Activated gamma-delta T cell treated with anti-CD3 and anti-CD28 coated beads, Interleukin-2, amount 50 U/mL, for 16 hours (primary cell): ENCODE results near the gene CNOT6.

Source experiments
- DNase-seq: peaks from one replicate; pipeline ENCODE4 v3.0.0-alpha.2; 2020; ENCODE audit warnings: low read depth

CNOT6 gene

DNA sequence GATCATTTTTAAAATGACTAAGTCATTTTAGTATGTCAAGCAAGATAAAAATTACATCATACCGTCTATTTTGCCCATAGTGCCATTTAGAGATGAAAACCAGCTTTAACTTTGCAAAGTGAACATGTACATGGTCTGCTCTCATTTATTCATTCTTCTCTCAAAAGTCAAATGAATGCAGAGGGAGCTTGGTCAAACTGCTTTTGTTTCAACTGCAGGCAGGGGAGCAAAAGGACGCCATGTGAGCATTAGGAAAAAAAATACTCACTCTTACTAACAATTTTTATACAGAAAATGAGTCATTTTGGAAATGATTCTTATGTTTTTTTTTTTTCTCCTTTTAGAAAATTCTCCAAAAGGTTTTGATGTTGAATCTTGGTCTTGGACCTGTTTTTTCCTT lies 81.4 kb downstream of the CNOT6 start:
- no peak for DNase-seq

DNA sequence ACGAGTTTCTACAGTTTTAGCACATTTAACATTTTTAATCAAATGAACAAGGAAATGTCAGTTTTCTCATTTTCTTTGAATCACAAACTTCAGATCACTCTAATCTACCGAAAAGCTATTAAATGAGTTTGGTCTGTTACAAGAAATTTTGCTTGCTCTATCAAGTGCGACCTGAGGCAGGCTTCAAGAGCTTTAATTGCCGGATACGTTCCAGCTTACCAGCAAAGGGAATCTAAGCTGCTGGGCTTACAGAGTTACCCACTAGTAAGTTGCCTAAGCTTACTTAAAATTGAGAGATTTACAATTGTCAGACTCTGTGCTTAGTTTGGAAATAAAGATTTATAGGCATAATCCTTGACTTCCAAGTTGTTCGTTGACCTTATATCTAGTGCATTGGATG lies 86.5 kb downstream of the CNOT6 start:
- no peak for DNase-seq

DNA sequence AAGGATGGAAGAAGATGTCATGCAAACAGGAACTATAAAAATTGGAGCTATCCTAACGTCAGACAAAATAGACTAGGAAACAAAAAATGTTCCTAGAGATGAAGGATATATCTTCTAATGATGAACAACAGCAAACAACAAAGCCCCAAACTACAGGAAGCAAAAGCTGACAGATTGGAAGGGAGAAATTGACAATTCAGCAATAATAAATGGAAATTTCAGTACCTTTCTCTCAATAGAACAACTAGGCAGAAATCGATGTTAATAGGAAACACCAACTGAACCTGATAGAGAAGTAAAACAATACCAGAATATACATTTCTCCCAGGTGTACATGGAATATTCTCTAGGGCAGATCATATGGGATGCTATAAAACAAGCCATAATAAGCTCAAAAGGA lies 89.6 kb downstream of the CNOT6 start:
- no peak for DNase-seq

DNA sequence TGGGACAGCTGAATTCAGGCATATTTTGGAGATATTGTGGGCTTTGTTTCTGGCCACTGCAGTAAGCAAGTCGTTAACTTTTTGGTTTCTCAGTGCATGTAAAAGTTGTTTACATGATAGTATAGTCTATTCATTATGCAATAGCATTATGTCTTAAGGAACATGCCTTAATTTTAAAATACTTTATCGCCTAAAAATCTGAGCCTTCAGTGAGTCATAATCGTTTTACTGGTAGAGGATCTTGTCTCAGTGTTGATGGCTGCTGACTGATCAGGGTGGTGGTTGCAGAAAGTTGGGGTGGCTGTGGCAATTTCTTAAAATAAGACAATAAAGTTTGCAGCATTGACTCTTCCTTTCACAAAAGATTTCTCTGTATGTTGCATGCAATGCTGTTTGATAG lies 92.0 kb downstream of the CNOT6 start:
- no peak for DNase-seq

DNA sequence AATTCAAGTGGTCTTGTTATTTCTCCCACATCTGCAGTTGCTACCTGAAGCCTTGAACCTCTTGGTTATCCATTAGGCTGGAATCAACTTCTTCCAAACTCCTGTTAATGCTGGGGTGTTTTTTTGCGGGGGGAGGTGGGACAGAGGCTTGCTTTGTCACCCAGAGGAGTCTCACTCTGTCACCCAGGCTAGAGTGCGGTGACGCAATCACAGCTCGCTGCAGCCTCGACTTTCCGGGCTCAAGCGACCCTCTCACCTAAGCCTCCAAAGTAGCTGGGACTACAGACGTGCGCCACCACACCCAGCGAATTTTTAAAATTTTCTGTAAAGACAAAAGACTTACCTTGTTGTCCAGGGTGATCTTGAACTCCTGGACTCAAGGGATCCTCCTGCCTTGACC lies 92.7 kb downstream of the CNOT6 start:
- no peak for DNase-seq

DNA sequence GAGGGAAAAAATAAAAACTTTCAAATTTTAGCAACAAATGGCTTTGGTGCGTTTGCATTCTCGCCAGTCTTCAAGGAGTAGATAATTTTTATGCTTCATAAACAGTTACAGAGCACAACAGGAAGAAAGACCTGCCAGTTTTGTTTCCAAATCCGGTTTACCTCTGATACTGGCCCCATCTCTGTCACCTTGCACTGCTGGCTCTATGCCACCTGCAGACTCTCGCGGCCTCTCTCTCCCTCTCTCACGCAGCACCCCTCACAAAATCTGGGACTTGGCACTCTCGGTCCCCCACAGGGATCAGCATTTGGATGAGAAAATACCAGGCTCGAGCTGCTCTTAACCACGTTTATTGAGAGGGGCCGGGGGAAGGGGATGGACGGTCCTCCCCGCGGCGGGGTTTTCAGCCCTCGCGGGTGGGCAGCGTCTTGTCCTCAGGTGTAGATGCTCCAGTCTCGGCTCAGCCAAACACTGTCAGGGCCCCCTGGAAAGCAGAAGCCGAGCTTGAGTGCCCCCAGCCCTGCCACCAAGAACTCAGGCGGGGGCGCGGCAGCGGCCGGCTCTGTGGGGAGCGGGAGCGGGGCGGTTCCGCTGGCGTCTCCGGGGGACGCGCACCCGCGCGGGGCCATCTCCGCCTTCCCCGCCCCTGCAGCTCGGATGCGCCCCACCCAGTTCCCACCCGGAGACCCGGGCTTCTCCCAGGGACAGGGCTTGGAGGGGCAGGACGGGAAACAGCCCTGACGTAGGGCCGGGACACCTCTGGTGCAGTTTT lies 95.8 kb downstream of the CNOT6 start:
- DNase-seq, result no peak

DNA sequence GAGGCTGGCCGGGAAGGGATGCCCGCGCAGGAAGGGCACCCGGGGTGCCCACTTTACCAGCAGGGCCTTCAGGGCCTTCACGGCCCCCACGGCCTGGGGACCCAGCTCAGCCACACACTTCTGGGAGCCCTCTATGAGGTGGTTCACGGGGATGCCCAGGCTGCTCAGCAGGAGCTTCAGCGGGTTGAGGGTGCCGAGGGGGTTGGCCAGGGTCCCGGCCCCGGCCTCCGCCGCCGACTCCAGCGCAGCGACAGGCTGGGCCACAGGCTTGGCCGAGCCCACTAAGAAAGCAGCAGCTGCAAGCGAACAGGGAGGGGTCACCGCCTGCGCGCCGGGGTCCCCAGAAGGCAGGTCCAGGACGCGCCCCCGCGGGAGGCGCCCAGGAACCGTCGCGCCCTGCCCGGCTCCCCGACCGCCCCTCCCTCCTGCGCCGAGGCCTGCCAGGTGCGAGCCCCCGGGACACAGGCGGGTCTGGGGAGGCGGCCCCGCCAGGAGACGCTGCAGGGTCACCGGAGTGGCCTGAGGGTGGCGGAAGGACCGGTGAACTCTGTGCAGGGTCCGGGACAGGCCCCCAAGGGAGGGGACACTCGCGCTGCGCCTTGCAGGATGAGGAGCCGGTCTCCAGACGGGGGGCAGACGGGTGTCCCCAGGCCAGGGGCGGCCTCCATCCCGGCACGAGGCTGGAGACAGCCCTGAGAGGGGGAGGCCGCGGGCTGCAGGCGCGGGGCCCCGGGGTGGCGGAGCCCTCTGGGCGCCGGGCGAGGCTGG lies 96.5 kb downstream of the CNOT6 start:
- no peak for DNase-seq

DNA sequence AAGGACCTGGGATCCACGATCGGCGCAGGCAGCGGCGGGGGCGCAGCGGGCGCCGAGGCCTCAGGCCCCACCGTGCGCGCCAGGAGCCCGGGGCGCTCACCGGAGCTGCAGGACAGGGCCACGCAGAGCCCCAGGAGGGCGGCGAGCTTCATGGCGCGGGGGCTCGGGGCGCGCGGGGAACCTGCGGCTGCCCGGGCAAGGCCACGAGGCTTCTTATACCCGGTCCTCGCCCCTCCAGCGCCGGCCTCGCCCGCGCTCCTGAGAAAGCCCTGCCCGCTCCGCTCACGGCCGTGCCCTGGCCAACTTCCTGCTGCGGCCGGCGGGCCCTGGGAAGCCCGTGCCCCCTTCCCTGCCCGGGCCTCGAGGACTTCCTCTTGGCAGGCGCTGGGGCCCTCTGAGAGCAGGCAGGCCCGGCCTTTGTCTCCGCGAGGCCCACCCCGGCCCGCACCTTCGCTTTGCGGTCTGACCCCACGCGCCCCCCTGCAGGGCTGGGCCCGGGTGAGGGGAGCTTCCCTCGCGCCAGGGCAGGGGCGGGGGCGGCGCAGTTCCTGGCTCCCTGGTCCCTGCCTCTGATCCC lies 97.2 kb downstream of the CNOT6 start, which contains the start of gene SCGB3A1:
Gene SCGB3A1 (minus strand): TSS at position 189 of the 577 bp plus-strand sequence. CDS start 37 bp downstream, at position 152.
- DNase-seq, result no peak

DNA sequence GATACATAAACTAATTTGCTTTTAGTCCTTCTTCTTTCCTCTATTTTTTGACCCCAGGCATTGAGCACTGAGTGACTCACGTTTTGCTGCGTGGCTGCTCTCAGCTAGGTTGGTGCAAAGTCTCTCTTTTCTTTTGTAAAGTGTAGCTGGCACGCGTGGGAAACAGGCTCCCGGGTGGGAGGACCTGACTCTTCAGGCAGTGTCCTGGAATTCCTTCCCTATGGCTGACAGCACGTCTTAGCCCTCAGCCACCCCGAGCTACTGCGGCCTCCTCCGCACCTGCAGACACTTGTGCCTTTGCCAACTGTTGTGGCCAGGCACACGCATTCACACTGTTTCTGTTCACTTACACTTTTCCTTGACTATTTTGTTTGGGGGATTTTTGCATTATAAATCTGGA lies 98.0 kb downstream of the CNOT6 start:
- no peak for DNase-seq

DNA sequence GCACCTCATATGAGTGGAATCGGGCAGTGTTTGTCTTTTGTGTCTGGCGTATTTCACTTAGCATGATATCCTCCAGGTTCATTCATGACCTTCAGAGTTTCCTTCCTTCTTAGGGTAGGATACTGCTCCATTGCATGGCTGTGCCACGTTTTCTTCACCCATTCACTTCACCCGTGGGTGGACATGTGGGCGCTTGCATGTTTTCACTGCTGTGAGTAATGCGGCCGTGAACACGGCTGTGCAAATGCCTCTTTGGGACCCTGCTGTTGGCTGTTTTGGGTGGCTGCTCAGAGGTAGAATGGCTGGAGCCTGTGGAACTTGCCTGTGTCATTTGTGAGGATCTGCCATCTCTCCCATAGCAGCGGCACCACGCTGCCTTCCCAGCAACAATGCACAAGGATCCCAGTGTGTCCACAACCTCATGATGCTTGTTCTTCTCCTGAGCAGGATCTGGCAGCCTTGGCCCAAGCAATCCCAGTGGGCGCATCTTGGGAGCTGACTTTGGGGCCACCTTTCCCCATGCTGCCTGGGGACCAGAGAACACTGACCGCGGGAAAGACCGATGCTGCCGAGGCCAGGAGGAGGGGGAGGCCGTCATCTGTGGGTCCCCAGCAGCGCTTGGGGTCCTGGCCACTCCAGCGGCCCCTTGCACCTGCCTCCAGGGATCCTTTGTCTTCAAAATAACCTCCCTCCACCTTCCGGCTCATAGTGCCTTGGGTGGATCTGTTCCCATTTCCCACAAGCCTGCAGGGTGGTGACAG lies 99.4 kb downstream of the CNOT6 start:
- no peak for DNase-seq

DNA sequence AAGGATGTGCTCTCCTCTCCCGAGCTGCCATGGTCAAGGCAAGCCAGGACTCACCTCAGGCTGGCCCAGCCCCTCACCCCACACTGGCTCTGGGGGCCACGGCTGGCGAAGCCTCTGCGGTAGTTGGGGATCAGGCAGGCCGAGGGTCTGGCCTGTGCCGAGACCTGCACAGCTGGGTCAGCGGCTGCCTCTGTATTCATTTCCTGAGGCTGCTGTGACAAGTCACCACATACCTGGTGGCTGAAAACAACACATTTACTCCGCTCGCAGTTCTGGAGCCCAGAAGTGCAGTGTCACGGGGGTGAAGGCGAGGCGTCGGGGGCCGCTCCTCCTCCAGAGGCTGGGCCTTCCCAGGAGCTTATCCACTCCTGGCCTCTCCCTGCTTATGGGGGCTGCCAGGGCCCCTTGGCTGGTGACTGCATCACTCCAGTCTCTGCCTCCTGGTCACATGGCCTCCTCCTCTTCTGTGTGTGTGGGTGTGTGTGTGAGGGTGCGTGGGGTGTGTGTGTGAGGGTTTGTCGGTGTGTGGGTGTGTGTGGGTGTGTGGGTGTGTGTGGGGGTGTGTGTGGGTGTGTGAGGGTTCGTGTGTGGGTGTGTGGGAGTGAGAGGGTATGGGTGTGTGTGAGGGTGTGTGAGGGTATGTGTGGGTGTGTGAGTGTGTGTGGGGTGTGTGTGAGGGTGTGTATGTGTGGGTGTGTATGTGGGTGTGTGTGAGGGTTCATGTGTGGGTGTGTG lies 100.3 kb downstream of the CNOT6 start:
- DNase-seq, result no peak

DNA sequence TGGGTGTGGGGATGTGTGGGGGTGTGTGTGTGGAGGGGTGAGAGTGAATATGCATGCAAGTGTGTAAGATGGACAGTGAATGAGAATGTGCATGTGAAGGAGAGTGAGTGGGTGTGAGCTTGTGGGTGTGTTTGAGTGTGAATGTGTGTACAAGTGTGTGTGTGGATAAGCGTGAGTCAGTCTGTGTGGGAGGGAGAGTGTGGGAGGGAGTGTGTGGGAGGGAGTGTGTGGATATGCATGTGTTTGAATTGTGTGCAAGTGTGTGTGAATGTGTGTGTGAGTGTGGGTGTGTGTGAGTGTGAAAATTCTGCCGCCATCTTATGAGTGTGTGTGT lies 100.8 kb downstream of the CNOT6 start:
- DNase-seq, result no peak

DNA sequence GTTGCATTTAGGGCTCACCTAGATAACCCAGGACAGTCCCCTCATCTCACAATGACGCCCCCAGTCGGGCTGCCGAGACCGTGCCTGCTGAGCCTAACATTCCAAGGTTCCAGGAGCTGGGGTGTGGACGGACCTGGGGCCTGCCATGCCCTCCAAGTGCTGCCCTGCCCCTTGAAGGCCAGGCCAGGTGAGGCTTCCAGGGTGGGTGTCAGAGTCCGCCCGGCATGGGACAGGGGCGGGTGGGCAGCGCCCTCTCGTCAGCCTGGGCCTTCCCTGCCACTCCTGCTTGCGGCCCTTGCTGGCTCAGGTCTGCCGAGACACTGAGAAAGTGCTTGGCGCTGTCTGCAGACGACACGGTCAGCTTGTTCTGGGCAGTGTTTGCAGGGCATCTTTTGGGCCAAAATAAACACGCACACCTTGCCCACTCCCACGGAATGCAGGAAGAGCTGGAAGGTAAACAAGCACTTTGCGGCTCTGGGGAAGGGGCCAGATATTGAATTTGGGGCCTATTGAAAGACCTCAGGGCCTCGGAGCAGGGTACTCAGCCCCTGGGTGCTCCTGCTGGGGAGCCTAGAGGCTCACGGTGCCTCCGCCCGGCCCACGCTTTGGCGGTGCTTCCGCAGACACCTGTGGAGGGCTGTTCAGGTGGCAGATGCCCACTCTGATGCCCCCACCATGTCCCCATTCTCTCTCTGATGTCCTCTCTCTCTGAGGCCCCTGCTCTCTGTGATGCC lies 101.4 kb downstream of the CNOT6 start:
- DNase-seq, result no peak

DNA sequence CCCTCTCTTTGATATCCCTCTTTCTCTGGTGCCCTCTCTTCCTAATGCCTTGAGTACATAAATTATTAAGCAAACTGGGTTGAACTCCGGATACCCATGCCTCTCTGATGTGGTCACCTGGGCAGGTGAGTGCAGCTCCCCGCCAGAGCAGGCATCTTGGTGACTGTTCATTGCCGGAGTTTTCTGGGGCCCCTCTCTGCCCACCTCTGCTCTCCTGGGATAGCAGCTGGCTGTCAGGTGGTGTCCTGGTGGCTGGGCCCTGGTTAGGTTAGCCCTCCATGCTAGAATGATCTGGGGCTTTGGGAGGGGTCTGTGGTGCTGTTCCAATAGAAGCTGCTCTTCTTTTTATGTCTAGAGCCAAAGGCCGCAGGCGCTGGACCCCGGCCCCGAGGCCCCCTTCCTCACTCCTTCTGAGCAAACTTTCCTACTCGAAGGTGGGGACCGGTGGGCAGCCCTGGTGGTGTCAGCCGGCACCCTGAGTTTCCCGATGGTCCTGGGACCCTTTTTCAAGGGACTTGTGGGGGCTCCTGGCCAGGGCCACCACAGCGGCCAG lies 102.0 kb downstream of the CNOT6 start:
- DNase-seq, result no peak

DNA sequence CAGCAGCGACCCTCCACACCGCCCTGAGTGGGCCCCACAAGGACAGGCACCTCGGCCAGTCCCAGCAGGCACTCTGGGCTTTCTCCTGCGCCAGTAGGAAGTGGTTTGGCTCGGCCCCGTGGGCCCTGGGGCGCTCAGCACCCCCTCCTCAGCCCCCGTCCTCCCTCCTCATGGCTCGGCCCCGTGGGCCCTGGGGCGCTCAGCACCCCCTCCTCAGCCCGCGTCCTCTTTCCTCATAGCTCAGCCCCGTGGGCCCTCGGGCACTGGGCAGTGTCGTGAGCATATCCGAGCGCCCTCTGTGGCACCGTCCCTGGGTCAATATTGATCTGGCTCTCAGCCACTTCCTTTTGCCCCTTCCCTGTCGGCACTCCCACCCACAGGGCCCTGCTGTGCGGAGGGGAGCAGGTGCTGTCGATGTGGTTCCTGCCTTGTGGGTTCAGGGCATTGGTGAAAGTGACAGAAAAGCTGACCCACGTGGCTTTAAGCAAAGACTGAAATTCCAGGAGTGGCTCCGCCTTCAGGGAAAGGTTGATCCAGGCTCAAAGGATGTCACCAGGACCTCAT lies 102.6 kb downstream of the CNOT6 start:
- DNase-seq, result no peak

DNA sequence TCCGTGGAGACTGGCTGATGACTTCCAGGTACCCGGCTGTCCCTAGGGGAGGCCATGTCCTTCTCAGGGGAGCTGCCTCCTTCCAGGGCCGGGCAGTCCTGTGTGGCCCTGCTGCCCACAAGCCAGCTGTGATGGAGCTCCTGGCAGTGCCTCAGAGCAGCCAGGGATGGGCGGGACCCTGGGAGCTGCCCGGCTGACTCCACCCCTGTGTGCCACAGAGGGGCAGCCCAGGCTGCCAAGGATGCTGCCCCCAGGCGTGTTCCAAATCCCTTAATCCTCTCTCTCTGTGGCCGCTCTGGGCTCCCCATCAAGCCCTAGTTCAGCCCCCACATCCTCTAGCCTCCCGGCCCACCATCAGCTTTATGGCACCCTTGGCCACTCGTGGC lies 104.1 kb downstream of the CNOT6 start:
- no peak for DNase-seq

DNA sequence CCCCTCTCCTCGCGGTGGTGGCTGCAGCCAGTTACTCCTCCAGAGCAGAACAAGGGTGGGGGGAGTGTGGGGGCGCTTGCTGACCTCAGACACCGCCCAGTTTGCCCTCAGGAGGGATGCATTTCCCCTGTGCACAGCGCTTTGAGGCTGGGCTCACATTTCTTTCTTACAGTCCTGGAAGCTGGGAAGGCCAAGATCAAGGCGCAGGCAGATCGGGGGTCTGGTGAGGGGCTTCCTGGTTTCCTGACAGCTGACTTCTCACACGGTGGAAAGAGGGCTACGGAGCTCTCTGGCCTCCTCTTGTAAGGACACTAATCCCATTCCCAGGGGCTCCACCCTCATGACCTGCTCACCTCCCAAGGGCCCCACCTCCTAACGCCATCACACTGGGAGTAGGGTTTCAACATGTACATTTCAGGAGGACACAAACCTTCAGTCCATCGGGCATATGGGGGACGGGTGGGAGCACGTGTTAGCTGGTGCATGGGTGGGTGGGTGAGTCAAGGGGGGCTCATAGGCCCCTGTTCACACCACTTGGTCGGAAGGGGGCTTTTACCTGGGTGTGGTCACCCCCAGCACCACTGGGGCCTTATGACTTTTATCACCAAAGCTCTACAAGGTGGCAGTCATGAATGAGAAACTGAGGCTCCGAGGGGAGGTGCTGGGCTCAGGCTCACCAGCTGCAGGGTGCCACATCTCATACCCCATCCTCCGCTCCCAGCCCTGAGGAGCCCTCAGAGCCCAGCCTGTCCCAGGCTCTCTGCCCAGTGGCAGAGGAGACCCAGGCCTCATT lies 104.8 kb downstream of the CNOT6 start:
- no peak for DNase-seq

DNA sequence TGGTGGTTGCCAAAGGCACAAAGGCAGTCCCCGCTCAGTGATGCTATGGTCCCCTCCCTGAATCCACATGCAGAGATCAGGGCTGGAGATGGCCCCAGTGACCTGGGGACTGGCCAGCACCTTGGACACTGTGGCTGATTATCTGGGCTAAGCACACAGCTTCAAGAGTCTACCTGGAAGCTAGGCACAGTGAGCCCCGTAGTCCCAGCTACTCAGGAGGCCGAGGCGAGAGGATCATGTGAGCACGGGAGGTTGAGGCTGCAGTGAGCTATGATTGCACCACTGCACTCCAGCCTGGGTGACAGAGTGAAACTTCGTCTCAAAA lies 105.4 kb downstream of the CNOT6 start:
- no peak for DNase-seq

DNA sequence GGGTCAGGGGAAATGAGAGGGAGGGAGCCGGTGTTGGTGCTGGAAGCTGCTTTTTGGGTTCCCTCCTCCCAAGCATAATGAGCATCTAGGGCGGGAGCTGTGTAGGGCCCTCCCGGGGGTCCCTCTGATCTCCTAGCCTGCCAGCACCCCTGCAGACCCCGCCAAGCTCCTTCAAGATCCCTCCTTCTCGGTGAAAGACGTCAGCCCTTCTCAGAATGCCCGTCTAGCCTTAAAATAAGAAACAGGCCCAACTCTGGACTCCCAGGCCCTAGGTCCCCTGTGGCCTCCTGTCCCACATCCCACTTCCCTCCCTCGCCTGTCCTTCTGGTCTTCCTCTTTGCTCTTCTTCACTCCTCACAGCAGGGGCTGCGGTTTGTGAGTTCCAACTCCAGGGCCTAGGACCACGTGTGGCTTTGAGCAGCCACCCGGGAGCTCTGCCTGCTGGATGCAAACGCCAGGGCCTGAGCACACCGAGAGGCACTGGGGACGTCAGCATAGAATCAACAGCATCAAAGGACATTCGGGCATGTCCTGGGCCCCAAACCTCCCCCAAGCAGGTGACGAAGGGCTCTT lies 105.9 kb downstream of the CNOT6 start:
- no peak for DNase-seq
